ENCODE measurements around the gene SMURF1.

Gene SMURF1

GRCh38 chr7:99098286-99098823, 45.6 kb downstream of the SMURF1 start:
- DNase-seq (ENCODE audit: low read depth in 3 of 3, low spot score in 1 of 3) = no peak

GRCh38 chr7:99097730-99098129, 46.2 kb downstream of the SMURF1 start:
- no peak for DNase-seq (ENCODE audit: low read depth in 3 of 3, low spot score in 1 of 3)

GRCh38 chr7:99096124-99096887, 47.6 kb downstream of the SMURF1 start:
- no peak for DNase-seq (ENCODE audit: low read depth in 3 of 3, low spot score in 1 of 3)

GRCh38 chr7:99095698-99096097, 48.2 kb downstream of the SMURF1 start:
- DNase-seq (ENCODE audit: low read depth in 3 of 3, low spot score in 1 of 3) = no peak

GRCh38 chr7:99094401-99094800, 49.5 kb downstream of the SMURF1 start:
- DNase-seq (ENCODE audit: low read depth in 3 of 3, low spot score in 1 of 3) = no peak

GRCh38 chr7:99092064-99092720, 51.7 kb downstream of the SMURF1 start:
- no peak for DNase-seq (ENCODE audit: low read depth in 3 of 3, low spot score in 1 of 3)

GRCh38 chr7:99090771-99091542, 53.0 kb downstream of the SMURF1 start:
- no peak for DNase-seq (ENCODE audit: low read depth in 3 of 3, low spot score in 1 of 3)

GRCh38 chr7:99089914-99090629, 53.8 kb downstream of the SMURF1 start:
- DNase-seq (ENCODE audit: low read depth in 3 of 3, low spot score in 1 of 3) = no peak

- no peak for DNase-seq (ENCODE audit: low read depth in 3 of 3, low spot score in 1 of 3)
Observed at GRCh38 chr7:99086944-99087343, 57.0 kb downstream of the SMURF1 start.

GRCh38 chr7:99086532-99086931, 57.4 kb downstream of the SMURF1 start:
- DNase-seq (ENCODE audit: low read depth in 3 of 3, low spot score in 1 of 3) = no peak

GRCh38 chr7:99083733-99084132, 60.2 kb downstream of the SMURF1 start:
- DNase-seq (ENCODE audit: low read depth in 3 of 3, low spot score in 1 of 3) = no peak

GRCh38 chr7:99083068-99083651, 60.7 kb downstream of the SMURF1 start:
- DNase-seq (ENCODE audit: low read depth in 3 of 3, low spot score in 1 of 3) = no peak

- DNase-seq (ENCODE audit: low read depth in 3 of 3, low spot score in 1 of 3) = no peak
Observed at GRCh38 chr7:99080679-99081078, 63.2 kb downstream of the SMURF1 start.

- DNase-seq (ENCODE audit: low read depth in 3 of 3, low spot score in 1 of 3) = no peak
Observed at GRCh38 chr7:99079104-99079503, 64.8 kb downstream of the SMURF1 start.

GRCh38 chr7:99078416-99078815, 65.5 kb downstream of the SMURF1 start:
- DNase-seq (ENCODE audit: low read depth in 3 of 3, low spot score in 1 of 3) = no peak

GRCh38 chr7:99076615-99077014, 67.3 kb downstream of the SMURF1 start:
- DNase-seq (ENCODE audit: low read depth in 3 of 3, low spot score in 1 of 3) = no peak

GRCh38 chr7:99073839-99074446, 70.0 kb downstream of the SMURF1 start:
- DNase-seq (ENCODE audit: low read depth in 3 of 3, low spot score in 1 of 3) = no peak

- no peak for DNase-seq (ENCODE audit: low read depth in 3 of 3, low spot score in 1 of 3)
Observed at GRCh38 chr7:99072126-99072525, 71.8 kb downstream of the SMURF1 start.

- DNase-seq (ENCODE audit: low read depth in 3 of 3, low spot score in 1 of 3) = no peak
Observed at GRCh38 chr7:99070361-99070760, 73.5 kb downstream of the SMURF1 start.
